Keratinocyte (primary cell): ENCODE measurements around the gene BRD2. TPM values are rescaled to one million over a fixed set of nuclear protein-coding genes. Genes with fewer than 3 reads are reported as not detected.

Source experiments
- DNase-seq: peaks from one replicate; pipeline ENCODE4 v3.0.0-alpha.2; 2011; ENCODE audit warnings: low read depth, missing footprints, low spot score
- FAIRE-seq: peaks from 2 replicates; lab custom pipeline; 2011; peaks lifted over from hg19 to GRCh38; lab: Jason Lieb, UNC
- H2AFZ ChIP-seq: 2 replicates; pipeline ENCODE4 v1.6.0; 2012; ENCODE audit warnings: low read length, control low read depth, inconsistent platforms; ENCODE audit not compliant: control insufficient read depth
- H3K27ac ChIP-seq: 2 replicates; pipeline ENCODE4 v1.5.1; 2011; ENCODE audit warnings: low read length; ENCODE audit not compliant: control insufficient read depth, insufficient read depth
- H3K27me3 ChIP-seq: 3 replicates; pipeline ENCODE4 v1.6.0; 2011; ENCODE audit warnings: low read length; ENCODE audit not compliant: control insufficient read depth, insufficient read depth; ENCODE audit errors: extremely low read depth
- H3K36me3 ChIP-seq, 2 experiments: 2 replicates in 1 of 2; 3 replicates in 1 of 2; pipeline ENCODE4 v1.5.1; 2011; ENCODE audit warnings: low read length in 2 of 2, mild to moderate bottlenecking in 1 of 2; ENCODE audit not compliant: control insufficient read depth in 2 of 2, insufficient read depth in 2 of 2; ENCODE audit errors: extremely low read depth in 1 of 2
- H3K4me1 ChIP-seq: 3 replicates; pipeline ENCODE4 v1.5.1; 2011; ENCODE audit warnings: low read length; ENCODE audit not compliant: control insufficient read depth, insufficient read depth; ENCODE audit errors: extremely low read depth
- H3K4me2 ChIP-seq: 3 replicates; pipeline ENCODE4 v1.6.0; 2011; ENCODE audit warnings: low read depth, low read length; ENCODE audit not compliant: control insufficient read depth, insufficient read depth; ENCODE audit errors: extremely low read depth
- H3K4me3 ChIP-seq, 3 experiments: fragments of 200-600 bp in 1 of 3; sonication (generic) in 1 of 3; 2 replicates in 2 of 3; 3 replicates in 1 of 3; pipeline ENCODE4 v1.5.1; 2011 to 2016; ENCODE audit warnings: low read length in 3 of 3, mild to moderate bottlenecking in 3 of 3, control low read depth in 2 of 3, inconsistent platforms in 1 of 3, low read depth in 1 of 3, mixed read lengths in 1 of 3, mixed run types in 1 of 3, moderate library complexity in 1 of 3; ENCODE audit not compliant: control insufficient read depth in 2 of 3, insufficient read depth in 2 of 3; ENCODE audit errors: extremely low read depth in 1 of 3
- H3K79me2 ChIP-seq: 2 replicates; pipeline ENCODE4 v1.6.0; 2012; ENCODE audit warnings: low read length; ENCODE audit not compliant: control insufficient read depth, insufficient read depth
- H3K9ac ChIP-seq: 3 replicates; pipeline ENCODE4 v1.6.0; 2011; ENCODE audit warnings: low read length; ENCODE audit not compliant: control insufficient read depth, insufficient read depth; ENCODE audit errors: extremely low read depth
- H3K9me1 ChIP-seq: 3 replicates; pipeline ENCODE4 v1.6.0; 2011; ENCODE audit warnings: low read length; ENCODE audit not compliant: control insufficient read depth, insufficient read depth; ENCODE audit errors: extremely low read depth
- H3K9me3 ChIP-seq: 2 replicates; pipeline ENCODE4 v1.5.1; 2012; ENCODE audit warnings: low read depth, low read length; ENCODE audit not compliant: control insufficient read depth
- H4K20me1 ChIP-seq: 3 replicates; pipeline ENCODE4 v1.6.0; 2011; ENCODE audit warnings: low read length; ENCODE audit not compliant: control insufficient read depth, insufficient read depth; ENCODE audit errors: extremely low read depth
- CTCF ChIP-seq, 3 experiments: IDR thresholded peaks in 1 of 3; conservative IDR thresholded peaks in 1 of 3; optimal IDR thresholded peaks in 1 of 3; 2 replicates in 2 of 3; 3 replicates in 1 of 3; pipeline versions ENCODE3 to v1.5.1; 2011; ENCODE audit warnings: low read length in 3 of 3, mild to moderate bottlenecking in 3 of 3, moderate library complexity in 2 of 3, control low read depth in 1 of 3, inconsistent platforms in 1 of 3; ENCODE audit not compliant: insufficient read depth in 2 of 3; ENCODE audit errors: extremely low read depth in 1 of 3
- EZH2 ChIP-seq: IDR thresholded peaks from one replicate; pipeline ENCODE4 v1.6.1; 2012; ENCODE audit warnings: inconsistent platforms, mild to moderate bottlenecking, low read length, moderate library complexity
- dilution Hi-C: fragments of 300-500 bp; cut with MboI; formaldehyde crosslinking; loops from one replicate; pipeline ENCODE4 v1.7.0; 2020; ENCODE audit warnings: low sequenced_read_pairs; ENCODE audit not compliant: extremely low pct_ligation_motif_present
- polyA plus RNA-seq, 5 experiments: library from polyadenylated mRNA; depleted of rRNA in 3 of 5; stranded (reverse) in 3 of 5; stranded (forward) in 1 of 5; unstranded in 1 of 5; fragments of >200 nt; gene quantifications; 1 replicate in 1 of 5; 2 replicates in 3 of 5; 3 replicates in 1 of 5; pipeline versions ENCODE4 v1.2.1 to v1.2.3, GENCODE V29; 2011 to 2012; ENCODE audit warnings: missing spikeins in 2 of 5, low read depth in 1 of 5, low replicate concordance in 1 of 5

The BRD2 gene
- polyA plus RNA-seq, 1 donor (not counting 4 experiments of a cell fraction or from before 2014, with no cell fraction given), result 121 TPM

DNA sequence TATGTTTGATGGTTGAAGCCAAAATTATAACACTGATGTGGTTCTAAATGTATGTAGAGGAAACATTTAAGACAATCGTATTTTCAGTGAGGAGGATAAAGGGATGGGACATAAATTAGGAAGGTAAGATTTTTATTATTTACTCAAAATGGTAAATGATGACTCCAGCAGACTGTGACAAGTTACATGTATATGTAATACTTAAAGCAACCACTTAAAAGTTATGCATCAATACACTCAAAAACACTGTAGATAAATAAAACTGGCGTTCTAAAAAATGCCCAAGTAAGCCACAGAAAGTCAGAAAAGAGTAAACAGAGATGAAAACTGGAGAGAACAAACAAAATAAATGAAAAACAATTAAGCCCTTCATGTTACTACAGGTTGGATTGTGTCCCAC, 46.3 kb upstream of the BRD2 start:
- Histone ChIP-seq H4K20me1 (no peaks in the 10 kb centered on the region), H3K9ac (no peak overlapping the region), H3K9me1 (no peaks in the 10 kb centered on the region), H3K9me3 (no peaks in the 10 kb centered on the region), H3K36me3 (no peaks in the 10 kb centered on the region), H3K27me3 (peaks cover 2% of the 10 kb centered on the region), H3K27ac (no peak overlapping the region), H2AFZ (no peak overlapping the region), H3K79me2 (no peaks in the 10 kb centered on the region), H3K4me2 (no peak overlapping the region), H3K4me3 (no peak overlapping the region), H3K4me1 (no peaks in the 10 kb centered on the region)
- TF ChIP-seq CTCF (optimal IDR thresholded peaks at IDR 0.05 in 1 of 3, IDR thresholded peaks at IDR 0.05 in 1 of 3, conservative IDR thresholded peaks at IDR 0.05 in 1 of 3; ENCODE audit: extremely low read depth in 1 of 3, insufficient read depth in 2 of 3, low read length in 3 of 3), result no peak
- no peak for TF ChIP-seq EZH2
- no peak for DNase-seq
- no peak for FAIRE-seq
- dilution Hi-C loops, result no loop called here

GRCh38 chr6:32931211-32931610, 37.2 kb upstream of the BRD2 start:
- FAIRE-seq (no peak), DNase-seq (no peak)
- H3K36me3 ChIP-seq, result no peaks in the 10 kb centered on the region
- H3K9ac ChIP-seq, result no peak overlapping the region
- no peak overlapping the region for H3K4me3 ChIP-seq
- no peak overlapping the region for H3K4me2 ChIP-seq
- no peaks in the 10 kb centered on the region for H3K79me2 ChIP-seq
- peaks cover 19% of the 10 kb centered on the region for H3K27me3 ChIP-seq
- dilution Hi-C loops, result no loop called here
- H2AFZ ChIP-seq, result no peak overlapping the region
- no peaks in the 10 kb centered on the region for H3K9me1 ChIP-seq
- no peak overlapping the region for H3K27ac ChIP-seq
- TF ChIP-seq CTCF (optimal IDR thresholded peaks at IDR 0.05 in 1 of 3, IDR thresholded peaks at IDR 0.05 in 1 of 3, conservative IDR thresholded peaks at IDR 0.05 in 1 of 3; ENCODE audit: extremely low read depth in 1 of 3, insufficient read depth in 2 of 3, low read length in 3 of 3) (no peak), EZH2 (no peak)
- H3K4me1 ChIP-seq, result no peaks in the 10 kb centered on the region
- no peaks in the 10 kb centered on the region for H3K9me3 ChIP-seq
- no peaks in the 10 kb centered on the region for H4K20me1 ChIP-seq
